ENCODE results near the gene SYNCRIP. TPM values are rescaled to one million over a fixed set of nuclear protein-coding genes. Genes with fewer than 3 reads are reported as not detected.

SYNCRIP gene
- total RNA-seq, 1 experiment from 2014 or later: 189 TPM

- no peak overlapping the region for H3K4me3 ChIP-seq (replicated peaks in 1 of 2; ENCODE audit: low read depth in 1 of 2, low read length in 2 of 2)
- no peaks in the 10 kb centered on the region for H3K27me3 ChIP-seq (ENCODE audit: insufficient read depth, low read length)
- H3K4me1 ChIP-seq (ENCODE audit: control insufficient read depth in 1 of 2, insufficient read depth in 2 of 2, low read length in 2 of 2): no peaks in the 10 kb centered on the region
- ChIA-PET CTCF (no interaction called here), POLR2A (no interaction called here), RAD21 (ENCODE audit: low non-redundant PET in 1 of 2, low total read pairs in 2 of 2, uncharacterized antibody in 2 of 2, unreplicated experiment in 2 of 2) (no interaction called here)
- no peak overlapping the region for H3K9ac ChIP-seq (ENCODE audit: low read length)
- no peaks in the 10 kb centered on the region for H3K9me3 ChIP-seq (ENCODE audit: control insufficient read depth in 1 of 2, insufficient read depth in 1 of 2, low read depth in 1 of 2, low read length in 2 of 2)
- H3K36me3 ChIP-seq (ENCODE audit: control insufficient read depth in 1 of 2, insufficient read depth in 2 of 2, low read length in 2 of 2): peaks cover 57 to 69% of the 10 kb centered on the region in 2 experiments
- DNase-seq (ENCODE audit: low read depth, low spot score) (no peak), ATAC-seq (no peak)
- no peak overlapping the region for H3K4me2 ChIP-seq (ENCODE audit: low read length)
- no peaks in the 10 kb centered on the region for H3K9me2 ChIP-seq (ENCODE audit: insufficient read depth)
- no peak overlapping the region for H3K27ac ChIP-seq (ENCODE audit: low read depth, low read length)
- peaks cover 76% of the 10 kb centered on the region for H3K79me2 ChIP-seq (ENCODE audit: insufficient read depth, low read length)
- peaks cover 45% of the 10 kb centered on the region; the same call in 1 of the 2 replicates for H4K20me1 ChIP-seq (ENCODE audit: insufficient read depth)
- intact Hi-C loops (cut with micrococcal nuclease): no loop called here
- TF ChIP-seq, protein P1, sequence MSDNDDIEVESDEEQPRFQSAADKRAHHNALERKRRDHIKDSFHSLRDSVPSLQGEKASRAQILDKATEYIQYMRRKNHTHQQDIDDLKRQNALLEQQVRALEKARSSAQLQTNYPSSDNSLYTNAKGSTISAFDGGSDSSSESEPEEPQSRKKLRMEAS (IDR thresholded peaks at IDR 0.05): no peak
- no peak for TF ChIP-seq CEBPB (IDR thresholded peaks at IDR 0.05; ENCODE audit: low read depth)
- no peak for TF ChIP-seq SRF (IDR thresholded peaks at IDR 0.05; ENCODE audit: low read depth)
- no peak for TF ChIP-seq ZFX (IDR thresholded peaks at IDR 0.05)
- no peak for TF ChIP-seq ZBTB33 (IDR thresholded peaks at IDR 0.05; ENCODE audit: extremely low read depth, insufficient replicate concordance, low read length)
- no peak for TF ChIP-seq SP1 (IDR thresholded peaks at IDR 0.05; ENCODE audit: low read depth)
- TF ChIP-seq YY1 (IDR thresholded peaks at IDR 0.05; ENCODE audit: extremely low read depth, insufficient replicate concordance, low read depth, low read length): no peak
- no peak for TF ChIP-seq EZH2phosphoT487 (IDR thresholded peaks at IDR 0.05; ENCODE audit: borderline replicate concordance)
- TF ChIP-seq SIN3A (IDR thresholded peaks at IDR 0.05; ENCODE audit: low read depth): no peak
- TF ChIP-seq POLR2A (IDR thresholded peaks at IDR 0.05; ENCODE audit: borderline replicate concordance, extremely low read depth, insufficient read depth, insufficient read length): no peak
- no peak for TF ChIP-seq JUND (IDR thresholded peaks at IDR 0.05)
- no TSS peak for BruUV-seq (replicated peaks)
- H2AFZ ChIP-seq (ENCODE audit: low read depth, low read length, poor library complexity, severe bottlenecking): no peak overlapping the region
These were observed 29.8 kb downstream of the SYNCRIP start for GRCh38 chr6:85612690-85613474.

Data from HCT116 (cell line).